ENCODE measurements around the gene NFASC. TPM values are rescaled to one million over a fixed set of nuclear protein-coding genes. Genes with fewer than 3 reads are reported as not detected.

The NFASC gene
- total and polyA plus RNA-seq, 9 of the 15 experiments (the other 6 are each of a cell fraction or from before 2014, with no cell fraction given), result 0.03 to 0.16 (median 0.06) TPM; not detected in 6

DNA sequence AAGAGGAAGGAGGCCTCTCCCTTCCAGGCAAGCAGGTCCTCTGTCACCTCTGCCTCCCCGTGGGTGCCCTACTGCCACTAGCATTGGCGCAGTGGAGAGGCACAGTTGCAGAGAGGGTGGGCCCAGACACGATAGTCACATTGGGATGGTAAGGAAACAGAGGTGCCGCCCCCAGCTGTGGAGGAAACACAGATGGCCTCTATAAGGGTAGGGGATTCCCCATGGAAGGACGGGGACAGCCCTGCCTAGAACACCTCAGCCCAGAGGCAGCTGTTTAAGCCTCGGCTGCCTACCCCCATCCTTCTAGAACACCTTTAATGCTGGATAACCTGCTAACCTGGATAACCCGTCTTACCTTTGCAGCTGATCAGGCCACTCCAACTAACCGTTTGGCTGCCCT is 106.7 kb downstream of the NFASC start:
- in situ Hi-C loops (cut with MboI), result loop anchor here (5.0 kb wide), 2 partner anchors 85 to 280 kb away; no protein-coding TSS in a partner anchor
- POLR2A ChIA-PET, result interaction anchor here (0.6 to 2.2 kb wide), 5 partner anchors 9 to 349 kb away, joined by 3 to 6 read pairs (median 3); no protein-coding TSS in a partner anchor
- H3K4me3 ChIP-seq, result no peak overlapping the region
- intact Hi-C loops (cut with micrococcal nuclease), result loop anchor here (5.0 kb wide), 1 partner anchor 350 kb away; no protein-coding TSS in a partner anchor
- ATAC-seq, result no peak
- BruUV-seq (replicated peaks), result no TSS peak
- 0% methylated on average over 8 of the region's 8 CpGs for WGBS (ENCODE audit: insufficient coverage, low coverage, missing lambda C conversion rate)
- H3K9me3 ChIP-seq (replicated peaks; ENCODE audit: control insufficient read depth, insufficient read depth, low read depth, low read length), result no peaks in the 10 kb centered on the region
- no peak for TF ChIP-seq POLR3G (IDR thresholded peaks at IDR 0.05; ENCODE audit: extremely low read depth, insufficient read length, insufficient replicate concordance)
- TF ChIP-seq E2F8 (IDR thresholded peaks at IDR 0.05; ENCODE audit: low read depth, partially characterized antibody), result no peak
- TF ChIP-seq ATF1 (CRISPR knock-in tag; IDR thresholded peaks at IDR 0.05), result no peak
- TF ChIP-seq ATF1 (tag; IDR thresholded peaks at IDR 0.05), result no peak
- no peak for TF ChIP-seq HNRNPL (IDR thresholded peaks at IDR 0.05; ENCODE audit: low read depth, low read length)
- TF ChIP-seq FOXP1 (CRISPR knock-in tag; IDR thresholded peaks at IDR 0.05), result no peak
- TF ChIP-seq, protein P1, sequence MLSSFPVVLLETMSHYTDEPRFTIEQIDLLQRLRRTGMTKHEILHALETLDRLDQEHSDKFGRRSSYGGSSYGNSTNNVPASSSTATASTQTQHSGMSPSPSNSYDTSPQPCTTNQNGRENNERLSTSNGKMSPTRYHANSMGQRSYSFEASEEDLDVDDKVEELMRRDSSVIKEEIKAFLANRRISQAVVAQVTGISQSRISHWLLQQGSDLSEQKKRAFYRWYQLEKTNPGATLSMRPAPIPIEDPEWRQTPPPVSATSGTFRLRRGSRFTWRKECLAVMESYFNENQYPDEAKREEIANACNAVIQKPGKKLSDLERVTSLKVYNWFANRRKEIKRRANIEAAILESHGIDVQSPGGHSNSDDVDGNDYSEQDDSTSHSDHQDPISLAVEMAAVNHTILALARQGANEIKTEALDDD (IDR thresholded peaks at IDR 0.05), result no peak
- TF ChIP-seq TFAM (CRISPR knock-in tag; conservative IDR thresholded peaks at IDR 0.05), result no peak
- TF ChIP-seq NR3C1 (CRISPR knock-in tag; IDR thresholded peaks at IDR 0.05), result no peak
- no peak for TF ChIP-seq ZNF41 (CRISPR knock-in tag; conservative IDR thresholded peaks at IDR 0.05)
- no peak for TF ChIP-seq PYGO2 (tag; IDR thresholded peaks at IDR 0.05)
- no peak for TF ChIP-seq NELFE (IDR thresholded peaks at IDR 0.05; ENCODE audit: insufficient read depth, insufficient read length)
- TF ChIP-seq, protein P2, sequence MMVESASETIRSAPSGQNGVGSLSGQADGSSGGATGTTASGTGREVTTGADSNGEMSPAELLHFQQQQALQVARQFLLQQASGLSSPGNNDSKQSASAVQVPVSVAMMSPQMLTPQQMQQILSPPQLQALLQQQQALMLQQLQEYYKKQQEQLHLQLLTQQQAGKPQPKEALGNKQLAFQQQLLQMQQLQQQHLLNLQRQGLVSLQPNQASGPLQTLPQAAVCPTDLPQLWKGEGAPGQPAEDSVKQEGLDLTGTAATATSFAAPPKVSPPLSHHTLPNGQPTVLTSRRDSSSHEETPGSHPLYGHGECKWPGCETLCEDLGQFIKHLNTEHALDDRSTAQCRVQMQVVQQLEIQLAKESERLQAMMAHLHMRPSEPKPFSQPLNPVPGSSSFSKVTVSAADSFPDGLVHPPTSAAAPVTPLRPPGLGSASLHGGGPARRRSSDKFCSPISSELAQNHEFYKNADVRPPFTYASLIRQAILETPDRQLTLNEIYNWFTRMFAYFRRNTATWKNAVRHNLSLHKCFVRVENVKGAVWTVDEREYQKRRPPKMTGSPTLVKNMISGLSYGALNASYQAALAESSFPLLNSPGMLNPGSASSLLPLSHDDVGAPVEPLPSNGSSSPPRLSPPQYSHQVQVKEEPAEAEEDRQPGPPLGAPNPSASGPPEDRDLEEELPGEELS (CRISPR knock-in tag; IDR thresholded peaks at IDR 0.05; ENCODE audit: borderline replicate concordance), result no peak
- TF ChIP-seq USF1 (CRISPR knock-in tag; IDR thresholded peaks at IDR 0.05), result no peak
- TF ChIP-seq NFATC3 (IDR thresholded peaks at IDR 0.05), result no peak
- TF ChIP-seq, protein P3, sequence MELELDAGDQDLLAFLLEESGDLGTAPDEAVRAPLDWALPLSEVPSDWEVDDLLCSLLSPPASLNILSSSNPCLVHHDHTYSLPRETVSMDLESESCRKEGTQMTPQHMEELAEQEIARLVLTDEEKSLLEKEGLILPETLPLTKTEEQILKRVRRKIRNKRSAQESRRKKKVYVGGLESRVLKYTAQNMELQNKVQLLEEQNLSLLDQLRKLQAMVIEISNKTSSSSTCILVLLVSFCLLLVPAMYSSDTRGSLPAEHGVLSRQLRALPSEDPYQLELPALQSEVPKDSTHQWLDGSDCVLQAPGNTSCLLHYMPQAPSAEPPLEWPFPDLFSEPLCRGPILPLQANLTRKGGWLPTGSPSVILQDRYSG (tag; conservative IDR thresholded peaks at IDR 0.05; ENCODE audit: low read depth), result no peak
- DNase-seq (ENCODE audit: extremely low read depth in 1 of 4, low spot score in 3 of 4), result no peak
- CTCF ChIA-PET (ENCODE audit: low intra/inter-chr PET ratio), result no interaction called here
- H3K27ac ChIP-seq (ENCODE audit: extremely low read depth, low read depth, low read length), result no peak overlapping the region
- no peak for FAIRE-seq
- no peak overlapping the region for H2AFZ ChIP-seq (ENCODE audit: low read depth, low read length)
- H3K9ac ChIP-seq (ENCODE audit: insufficient read depth in 1 of 2, low read depth in 2 of 2, low read length in 2 of 2), result no peak overlapping the region
- H3K4me2 ChIP-seq (ENCODE audit: insufficient read depth, low read length), result no peak overlapping the region
- H3K79me2 ChIP-seq (ENCODE audit: control insufficient read depth, insufficient read depth, low read length), result no peaks in the 10 kb centered on the region
- peaks cover 5% of the 10 kb centered on the region; the same call in 1 of the 2 replicates for H4K20me1 ChIP-seq (replicated peaks; ENCODE audit: control insufficient read depth, insufficient read depth, low read length)
- no peaks in the 10 kb centered on the region for H3K36me3 ChIP-seq (ENCODE audit: control insufficient read depth, insufficient read depth, low read length)
- H3K4me1 ChIP-seq (replicated peaks in 1 of 2; ENCODE audit: control insufficient read depth in 2 of 2, insufficient read depth in 2 of 2, low read length in 2 of 2), result peaks cover 3 to 4% of the 10 kb centered on the region in 2 experiments; a peak in 3 of 5 replicates
- H3K9me1 ChIP-seq (ENCODE audit: control insufficient read depth, insufficient read depth, low read length), result no peaks in the 10 kb centered on the region
- peaks cover 50 to 89% of the 10 kb centered on the region in 2 experiments for H3K27me3 ChIP-seq (ENCODE audit: control insufficient read depth in 2 of 2, insufficient read depth in 2 of 2, low read length in 2 of 2)

All from K562 (cell line).